Spleen (tissue), 7 donors: ENCODE measurements around the gene TMEM39A.

Experiments
- POLR2A ChIP-seq, 3 donors: fragments of 450-650 bp; IDR thresholded peaks; one replicate each; pipeline ENCODE4 v1.5.1; 2017; ENCODE audit warnings: antibody characterized with exemption in 3 of 3, mild to moderate bottlenecking in 1 of 3
- POLR2AphosphoS5 ChIP-seq, 3 donors: sonication (generic); formaldehyde crosslinking; IDR thresholded peaks; one replicate each; pipeline ENCODE4 v1.5.1; 2017; ENCODE audit warnings: antibody characterized with exemption in 3 of 3
- TF ChIP-seq, protein P1 (sequence below), 11 experiments: fragments of 200-600 bp in 7 of 11; fragments of 450-650 bp in 4 of 11; sonication (generic) in 4 of 11; IDR thresholded peaks in 8 of 11; conservative IDR thresholded peaks in 3 of 11; 1 replicate in 7 of 11; 2 replicates in 4 of 11; pipeline versions ENCODE4 v1.4.0 to v1.8.0; 2016 to 2021; ENCODE audit warnings: antibody characterized with exemption in 11 of 11, inconsistent platforms in 4 of 11, mild to moderate bottlenecking in 1 of 11
- donor health status: DM: no; HTN: no; CAD: no; lungs with moderate emphysema.
- donor health status: DM: no; HTN: no; CAD: no.
- donor health status: DM: no; HTN: no; CAD: no.

GRCh38 chr3:119401069-119401468 is 62.3 kb downstream of the TMEM39A start:
- TF ChIP-seq, protein P1, sequence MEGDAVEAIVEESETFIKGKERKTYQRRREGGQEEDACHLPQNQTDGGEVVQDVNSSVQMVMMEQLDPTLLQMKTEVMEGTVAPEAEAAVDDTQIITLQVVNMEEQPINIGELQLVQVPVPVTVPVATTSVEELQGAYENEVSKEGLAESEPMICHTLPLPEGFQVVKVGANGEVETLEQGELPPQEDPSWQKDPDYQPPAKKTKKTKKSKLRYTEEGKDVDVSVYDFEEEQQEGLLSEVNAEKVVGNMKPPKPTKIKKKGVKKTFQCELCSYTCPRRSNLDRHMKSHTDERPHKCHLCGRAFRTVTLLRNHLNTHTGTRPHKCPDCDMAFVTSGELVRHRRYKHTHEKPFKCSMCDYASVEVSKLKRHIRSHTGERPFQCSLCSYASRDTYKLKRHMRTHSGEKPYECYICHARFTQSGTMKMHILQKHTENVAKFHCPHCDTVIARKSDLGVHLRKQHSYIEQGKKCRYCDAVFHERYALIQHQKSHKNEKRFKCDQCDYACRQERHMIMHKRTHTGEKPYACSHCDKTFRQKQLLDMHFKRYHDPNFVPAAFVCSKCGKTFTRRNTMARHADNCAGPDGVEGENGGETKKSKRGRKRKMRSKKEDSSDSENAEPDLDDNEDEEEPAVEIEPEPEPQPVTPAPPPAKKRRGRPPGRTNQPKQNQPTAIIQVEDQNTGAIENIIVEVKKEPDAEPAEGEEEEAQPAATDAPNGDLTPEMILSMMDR (IDR thresholded peaks at IDR 0.05 in 8 of 11, conservative IDR thresholded peaks at IDR 0.05 in 3 of 11): no peak
- TF ChIP-seq POLR2A (IDR thresholded peaks at IDR 0.05): no peak
- TF ChIP-seq POLR2AphosphoS5 (IDR thresholded peaks at IDR 0.05): no peak
